GM23338 (cell line): ENCODE results near the gene VPS13A. TPM values are rescaled to one million over a fixed set of nuclear protein-coding genes. Genes with fewer than 3 reads are reported as not detected.
A peak's percentile ranks its signal among the peaks of the same experiment; 100 is the strongest.

Source experiments
- ATAC-seq: fragments of 200-7000 bp; cut with Tn5 transposase; 3 replicates; pipeline ENCODE4 v1.9.1; 2020
- DNase-seq: peaks from one replicate; pipeline ENCODE4 v3.0.0-alpha.2; 2015; ENCODE audit warnings: low spot score
- H2AFZ ChIP-seq: fragments of 200-600 bp; sonication (generic); 2 replicates; pipeline ENCODE4 v1.8.0; 2016; ENCODE audit warnings: antibody characterized with exemption, mild to moderate bottlenecking, moderate library complexity
- H3F3A ChIP-seq: fragments of 200-600 bp; sonication (generic); replicated peaks from 2 replicates; pipeline ENCODE4 v1.8.0; 2017; ENCODE audit warnings: antibody characterized with exemption, mixed run types, low read depth
- H3K27ac ChIP-seq: fragments of 200-600 bp; sonication (generic); 2 replicates; pipeline ENCODE4 v1.6.1; 2016; ENCODE audit warnings: low read depth
- H3K27me3 ChIP-seq: fragments of 200-600 bp; sonication (generic); 2 replicates; pipeline ENCODE4 v1.8.0; 2016; ENCODE audit warnings: mild to moderate bottlenecking, mixed run types, moderate library complexity; ENCODE audit not compliant: insufficient read depth
- H3K36me3 ChIP-seq: fragments of 200-600 bp; sonication (generic); 2 replicates; pipeline ENCODE4 v1.8.0; 2016; ENCODE audit warnings: mild to moderate bottlenecking; ENCODE audit not compliant: insufficient read depth
- H3K4me1 ChIP-seq: fragments of 200-600 bp; sonication (generic); 2 replicates; pipeline ENCODE4 v1.8.0; 2016; ENCODE audit warnings: mild to moderate bottlenecking, moderate library complexity; ENCODE audit not compliant: insufficient read depth
- H3K4me2 ChIP-seq: fragments of 200-600 bp; sonication (generic); 2 replicates; pipeline ENCODE4 v1.7.1; 2017; ENCODE audit warnings: mixed run types
- H3K4me3 ChIP-seq: fragments of 200-600 bp; sonication (generic); 2 replicates; pipeline ENCODE4 v1.6.1; 2016; ENCODE audit warnings: mixed run types
- H3K79me2 ChIP-seq: fragments of 200-600 bp; sonication (generic); replicated peaks from 2 replicates; pipeline ENCODE4 v1.8.0; 2017; ENCODE audit warnings: mild to moderate bottlenecking; ENCODE audit not compliant: insufficient read depth
- H3K9me2 ChIP-seq: fragments of 200-600 bp; sonication (generic); 2 replicates; pipeline ENCODE4 v1.8.0; 2017; ENCODE audit not compliant: insufficient read depth
- H4K20me1 ChIP-seq: fragments of 200-600 bp; sonication (generic); replicated peaks from 2 replicates; pipeline ENCODE4 v1.8.0; 2017; ENCODE audit warnings: mild to moderate bottlenecking; ENCODE audit not compliant: insufficient read depth
- H3K27ac Mint-ChIP-seq: 2 replicates; pipeline ENCODE4 v1.8.0; 2020; ENCODE audit warnings: inconsistent platforms, mild to moderate bottlenecking, moderate library complexity, mixed read lengths
- H3K27me3 Mint-ChIP-seq: 3 replicates; pipeline ENCODE4 v1.8.0; 2022; ENCODE audit warnings: low read depth, mild to moderate bottlenecking, moderate library complexity, mixed read lengths, inconsistent platforms; ENCODE audit not compliant: insufficient read depth, poor library complexity
- H3K36me3 Mint-ChIP-seq: 3 replicates; pipeline ENCODE4 v1.8.0; 2021; ENCODE audit warnings: low read depth, mild to moderate bottlenecking, inconsistent platforms, moderate library complexity, mixed read lengths
- H3K4me1 Mint-ChIP-seq: 3 replicates; pipeline ENCODE4 v1.8.0; 2020; ENCODE audit warnings: mild to moderate bottlenecking, inconsistent platforms, mixed read lengths
- H3K4me3 Mint-ChIP-seq: 3 replicates; pipeline ENCODE4 v1.8.0; 2021; ENCODE audit warnings: moderate library complexity, mild to moderate bottlenecking, inconsistent platforms, mixed read lengths
- H3K9me3 Mint-ChIP-seq: 3 replicates; pipeline ENCODE4 v1.8.0; 2020; ENCODE audit warnings: moderate library complexity, mild to moderate bottlenecking, inconsistent platforms, mixed read lengths
- CREB1 ChIP-seq: fragments of 250-450 bp; sonication (Bioruptor Pico); IDR thresholded peaks from 2 replicates; pipeline ENCODE4 v1.5.0; 2020; ENCODE audit warnings: low read depth, mild to moderate bottlenecking, moderate library complexity
- CTCF ChIP-seq, 2 experiments: fragments of 200-600 bp in 1 of 2; sonication (generic) in 1 of 2; conservative IDR thresholded peaks; 2 replicates each; pipeline versions ENCODE4 v1.5.1 to v1.6.1; 2016 to 2017; ENCODE audit warnings: antibody characterized with exemption in 2 of 2, low read depth in 2 of 2, mild to moderate bottlenecking in 2 of 2, moderate library complexity in 1 of 2
- ETS1 ChIP-seq: IDR thresholded peaks from 2 replicates; pipeline ENCODE4 v1.6.1; 2016; ENCODE audit warnings: antibody characterized with exemption
- EZH2 ChIP-seq: fragments of 200-600 bp; sonication (generic); IDR thresholded peaks from one replicate; pipeline ENCODE4 v1.8.0; 2017; ENCODE audit warnings: antibody characterized with exemption, mild to moderate bottlenecking, low read depth; ENCODE audit not compliant: unreplicated experiment
- EZH2phosphoT487 ChIP-seq: fragments of 200-600 bp; sonication (generic); IDR thresholded peaks from one replicate; pipeline ENCODE4 v1.8.1; 2018; ENCODE audit warnings: antibody characterized with exemption; ENCODE audit not compliant: unreplicated experiment
- JUNB ChIP-seq: IDR thresholded peaks from one replicate; pipeline ENCODE4 v1.6.1; 2016; ENCODE audit warnings: antibody characterized with exemption; ENCODE audit not compliant: unreplicated experiment
- NANOG ChIP-seq: IDR thresholded peaks from 2 replicates; pipeline ENCODE4 v1.6.1; 2016; ENCODE audit warnings: antibody characterized with exemption, borderline replicate concordance
- POLR2AphosphoS5 ChIP-seq: IDR thresholded peaks from 2 replicates; pipeline ENCODE4 v1.6.1; 2016; ENCODE audit warnings: antibody characterized with exemption, low read depth
- REST ChIP-seq: IDR thresholded peaks from one replicate; pipeline ENCODE4 v1.6.1; 2018; ENCODE audit warnings: antibody characterized with exemption; ENCODE audit not compliant: unreplicated experiment
- STAT1 ChIP-seq: IDR thresholded peaks from one replicate; pipeline ENCODE4 v1.6.1; 2016; ENCODE audit warnings: antibody characterized with exemption; ENCODE audit not compliant: unreplicated experiment
- ZNF114 ChIP-seq: fragments of 250-450 bp; sonication (Bioruptor Pico); IDR thresholded peaks from 2 replicates; pipeline ENCODE4 v1.5.0; 2020; ENCODE audit warnings: mild to moderate bottlenecking, moderate library complexity
- ZNF331 ChIP-seq: fragments of 250-450 bp; sonication (Bioruptor Pico); IDR thresholded peaks from 2 replicates; pipeline ENCODE4 v1.5.0; 2020; ENCODE audit warnings: low read depth, mild to moderate bottlenecking, moderate library complexity
- ZNF462 ChIP-seq: fragments of 250-450 bp; sonication (Bioruptor Pico); IDR thresholded peaks from 2 replicates; pipeline ENCODE4 v1.5.0; 2020; ENCODE audit warnings: mild to moderate bottlenecking, moderate library complexity
- polyA plus RNA-seq: library from polyadenylated mRNA; unstranded; fragments of >200 nt; fragmentation: Nextera tagmentation; extraction: Ambion mirVana; gene quantifications from 2 replicates; pipeline ENCODE4 v1.2.1, GENCODE V29; 2016
- total RNA-seq: library from RNA; depleted of rRNA; stranded (reverse); fragments of >200 nt; shearing (Covaris generic); gene quantifications from 2 replicates; pipeline ENCODE4 v1.2.3, GENCODE V29; 2014

Gene VPS13A
- total and polyA plus RNA-seq, 2 experiments from 2014 or later, result 45.9 to 68.1 TPM

- Histone ChIP-seq H3K4me2 (peak overlapping the region; percentile 10; the same call in 1 of the 2 replicates), H3F3A (no peaks in the 10 kb centered on the region), H3K27me3 (no peaks in the 10 kb centered on the region), H3K36me3 (no peaks in the 10 kb centered on the region), H3K79me2 (0 out of 2 replicates have a peak, but pooled peaks cover 9% of the 10 kb centered on the region), H3K4me3 (no peak overlapping the region), H2AFZ (no peak overlapping the region), H3K9me2 (no peaks in the 10 kb centered on the region), H3K27ac (peak overlapping the region; percentile 13), H4K20me1 (no peaks in the 10 kb centered on the region), H3K4me1 (peaks cover 30% of the 10 kb centered on the region)
- Mint-ChIP-seq H3K4me1 (peaks cover 21% of the 10 kb centered on the region), H3K4me3 (peak overlapping the region; percentile 37; the same call in 2 of the 3 replicates), H3K27me3 (peaks cover 3% of the 10 kb centered on the region), H3K36me3 (peaks cover 21% of the 10 kb centered on the region), H3K27ac (0 out of 2 replicates have a peak overlapping the region, but pooled peaks have one; percentile 7), H3K9me3 (peaks cover 7% of the 10 kb centered on the region; the same call in 2 of the 3 replicates)
- ATAC-seq (peak; percentile 21; the same call in 2 of the 3 replicates), DNase-seq (peak; percentile 48)
- no peak for TF ChIP-seq ZNF114
- no peak for TF ChIP-seq ZNF462
- no peak for TF ChIP-seq STAT1
- TF ChIP-seq NANOG, result no peak
- TF ChIP-seq EZH2phosphoT487, result no peak
- TF ChIP-seq EZH2, result no peak
- no peak for TF ChIP-seq ETS1
- no peak for TF ChIP-seq CTCF (conservative IDR thresholded peaks at IDR 0.05; ENCODE audit: low read depth in 2 of 2)
- no peak for TF ChIP-seq POLR2AphosphoS5
- no peak for TF ChIP-seq ZNF331 (CRISPR knock-in tag)
- no peak for TF ChIP-seq REST
- no peak for TF ChIP-seq JUNB
- no peak for TF ChIP-seq CREB1
Measured at GRCh38 chr9:77290373-77290772, 113.0 kb downstream of the VPS13A start.
